K562 (cell line): ENCODE results near the gene PHF12. TPM values are rescaled to one million over a fixed set of nuclear protein-coding genes. Genes with fewer than 3 reads are reported as not detected.

Source experiments
- FOXK2 ChIP-seq, 2 experiments: fragments of 450-650 bp; IDR thresholded peaks in 1 of 2; conservative IDR thresholded peaks in 1 of 2; 2 replicates each; pipeline ENCODE4 v1.6.1; 2016; ENCODE audit warnings: low read depth in 2 of 2, mild to moderate bottlenecking in 1 of 2
- HCFC1 ChIP-seq: IDR thresholded peaks from 2 replicates; pipeline ENCODE4 v1.6.1; 2012; ENCODE audit warnings: low read depth, low read length, improper control_type of control experiment
- HDAC3 ChIP-seq: fragments of 450-650 bp; IDR thresholded peaks from 2 replicates; pipeline ENCODE4 v1.6.1; 2018; ENCODE audit warnings: borderline replicate concordance, mild to moderate bottlenecking, moderate library complexity; ENCODE audit not compliant: partially characterized antibody
- HLTF ChIP-seq: fragments of 450-650 bp; IDR thresholded peaks from 2 replicates; pipeline ENCODE4 v1.6.1; 2016
- IFI16 ChIP-seq: fragments of 250-450 bp; sonication (Bioruptor Pico); IDR thresholded peaks from 2 replicates; pipeline ENCODE4 v2.1.2; 2022; ENCODE audit warnings: mild to moderate bottlenecking, inconsistent platforms
- MTA3 ChIP-seq: fragments of 450-650 bp; formaldehyde crosslinking; IDR thresholded peaks from 2 replicates; pipeline ENCODE4 v1.6.1; 2017; ENCODE audit warnings: mild to moderate bottlenecking, borderline replicate concordance
- NRF1 ChIP-seq, 2 experiments: fragments of 450-650 bp; IDR thresholded peaks in 1 of 2; conservative IDR thresholded peaks in 1 of 2; 2 replicates each; pipeline ENCODE4 v1.6.1; 2014; ENCODE audit warnings: mild to moderate bottlenecking in 2 of 2
- PHTF2 ChIP-seq: fragments of 250-450 bp; sonication (Bioruptor Pico); IDR thresholded peaks from 2 replicates; pipeline ENCODE4 v1.5.0; 2021; ENCODE audit warnings: mild to moderate bottlenecking
- PRDM10 ChIP-seq: fragments of 450-650 bp; IDR thresholded peaks from 2 replicates; pipeline ENCODE4 v1.6.1; 2018; ENCODE audit not compliant: partially characterized antibody
- SIN3A ChIP-seq, 2 experiments: fragments of 150-350 bp in 1 of 2; IDR thresholded peaks; 2 replicates each; pipeline ENCODE4 v1.6.1; 2011 to 2016; ENCODE audit warnings: borderline replicate concordance in 2 of 2, low read depth in 2 of 2, low read length in 2 of 2, mild to moderate bottlenecking in 2 of 2, moderate library complexity in 2 of 2; ENCODE audit not compliant: control insufficient read depth in 1 of 2
- SMAD3 ChIP-seq: fragments of 450-650 bp; formaldehyde crosslinking; conservative IDR thresholded peaks from 2 replicates; pipeline ENCODE4 v1.4.0; 2020; ENCODE audit warnings: mild to moderate bottlenecking
- SMC3 ChIP-seq: conservative IDR thresholded peaks from 2 replicates; pipeline ENCODE4 v1.6.1; 2011; ENCODE audit warnings: low read depth, low read length, improper control_type of control experiment; ENCODE audit not compliant: insufficient read depth
- SNAPC5 ChIP-seq: fragments of 250-450 bp; sonication (Bioruptor Pico); IDR thresholded peaks from 2 replicates; pipeline ENCODE4 v1.8.0; 2021; ENCODE audit warnings: moderate library complexity, mild to moderate bottlenecking, inconsistent platforms
- SP1 ChIP-seq: sonication (generic); formaldehyde crosslinking; IDR thresholded peaks from 2 replicates; pipeline ENCODE4 v1.8.1; 2022; ENCODE audit warnings: mild to moderate bottlenecking, missing genetic modification reagents
- TEAD4 ChIP-seq, 2 experiments: sonication (generic) in 1 of 2; formaldehyde crosslinking in 1 of 2; IDR thresholded peaks; 2 replicates each; pipeline versions ENCODE4 v1.6.1 to v1.8.0; 2012 to 2022; ENCODE audit warnings: borderline replicate concordance in 1 of 2, inconsistent platforms in 1 of 2, low read length in 1 of 2, mild to moderate bottlenecking in 1 of 2, missing genetic modification reagents in 1 of 2
- THAP12 ChIP-seq: fragments of 250-450 bp; sonication (Bioruptor Pico); IDR thresholded peaks from 2 replicates; pipeline ENCODE4 v1.9.0; 2021; ENCODE audit warnings: mild to moderate bottlenecking, inconsistent platforms
- ZBTB7A ChIP-seq: IDR thresholded peaks from 2 replicates; pipeline ENCODE4 v1.6.1; 2011; ENCODE audit warnings: low read depth, mild to moderate bottlenecking, low read length, moderate library complexity, borderline replicate concordance; ENCODE audit not compliant: control insufficient read depth
- ZNF124 ChIP-seq: sonication (generic); formaldehyde crosslinking; IDR thresholded peaks from 2 replicates; pipeline ENCODE4 v1.8.1; 2022; ENCODE audit warnings: missing genetic modification reagents
- ZNF695 ChIP-seq: fragments of 450-650 bp; formaldehyde crosslinking; IDR thresholded peaks from 2 replicates; pipeline ENCODE4 v1.4.0; 2020; ENCODE audit warnings: mild to moderate bottlenecking, moderate library complexity
- ZNF764 ChIP-seq: fragments of 250-450 bp; sonication (Bioruptor Pico); IDR thresholded peaks from 2 replicates; pipeline ENCODE4 v1.4.0; 2020; ENCODE audit warnings: low read depth, mild to moderate bottlenecking, moderate library complexity
- polyA plus RNA-seq, 8 experiments: library from polyadenylated mRNA; depleted of rRNA in 4 of 8; stranded (reverse) in 5 of 8; unstranded in 3 of 8; fragments of >200 nt; fragmentation: Nextera tagmentation in 2 of 8; fragmentation: Illumina TruSeq in 1 of 8; extraction: Ambion mirVana in 2 of 8; extraction: Trizol in 1 of 8; gene quantifications; 2 replicates each; pipeline versions ENCODE4 v1.2.1 to v1.2.3, GENCODE V29; 2011 to 2014; ENCODE audit warnings: inconsistent platforms in 1 of 8, missing spikeins in 1 of 8
- total RNA-seq, 7 experiments: library from RNA; depleted of rRNA in 6 of 7; stranded (reverse); fragments of >200 nt in 6 of 7; fragmentation: Illumina TruSeq in 2 of 7; extraction: Trizol in 2 of 7; gene quantifications; 2 replicates each; pipeline versions ENCODE4 v1.2.1 to v1.2.3, GENCODE V29; 2011 to 2021; ENCODE audit warnings: low replicate concordance in 1 of 7

The PHF12 gene
- total and polyA plus RNA-seq, 9 of the 15 experiments (the other 6 are each of a cell fraction or from before 2014, with no cell fraction given) = 0.82 to 31.3 (median 13.5) TPM

GRCh38 chr17:28950752-28951427 is 428 bp downstream of the PHF12 start (continued):
- no peak for TF ChIP-seq ZNF695 (CRISPR knock-in tag)
- TF ChIP-seq IFI16 (CRISPR knock-in tag) = no peak
- no peak for TF ChIP-seq THAP12 (CRISPR knock-in tag)
- TF ChIP-seq ZNF124 = no peak
- peak; percentile 90 for TF ChIP-seq PRDM10
- TF ChIP-seq FOXK2 (conservative IDR thresholded peaks at IDR 0.05 in 1 of 2, IDR thresholded peaks at IDR 0.05 in 1 of 2; ENCODE audit: low read depth in 2 of 2) = no peak
- 0 out of 4 replicates have a peak, but pooled peaks of 1 of the 2 experiments have one; percentile 30 for TF ChIP-seq SIN3A (IDR thresholded peaks at IDR 0.05; ENCODE audit: borderline replicate concordance in 2 of 2, control insufficient read depth in 1 of 2, low read depth in 2 of 2, low read length in 2 of 2)
- TF ChIP-seq SP1 (CRISPR knock-in tag) = no peak
- TF ChIP-seq SMAD3 (CRISPR knock-in tag) = no peak
- peak; percentile 90 for TF ChIP-seq HDAC3
- TF ChIP-seq SMC3 = no peak
- TF ChIP-seq MTA3 = no peak
- no peak for TF ChIP-seq PHTF2 (CRISPR knock-in tag)
- no peak for TF ChIP-seq ZNF764 (CRISPR knock-in tag)
- TF ChIP-seq NRF1 (conservative IDR thresholded peaks at IDR 0.05 in 1 of 2, IDR thresholded peaks at IDR 0.05 in 1 of 2) = no peak
- TF ChIP-seq ZBTB7A = peak; percentile 63
- no peak for TF ChIP-seq TEAD4 (IDR thresholded peaks at IDR 0.05; ENCODE audit: low read length)
- no peak for TF ChIP-seq TEAD4 (CRISPR knock-in tag; IDR thresholded peaks at IDR 0.05; ENCODE audit: borderline replicate concordance)
- no peak for TF ChIP-seq HLTF
- TF ChIP-seq HCFC1 = 0 out of 2 replicates have a peak, but pooled peaks have one; percentile 14
- TF ChIP-seq SNAPC5 (CRISPR knock-in tag) = no peak
